C4-2B (cell line): ENCODE results near the gene GPR17.

Experiments used
- H3K27ac ChIP-seq: fragments of 450-650 bp; 2 replicates; pipeline ENCODE4 v1.5.1; 2017
- ZFX ChIP-seq: fragments of 450-650 bp; IDR thresholded peaks from 2 replicates; pipeline ENCODE4 v1.6.1; 2017
- TF ChIP-seq, protein P1 (sequence below): fragments of 450-650 bp; conservative IDR thresholded peaks from 2 replicates; pipeline ENCODE4 v1.5.1; 2017; ENCODE audit warnings: mild to moderate bottlenecking

The GPR17 gene

DNA sequence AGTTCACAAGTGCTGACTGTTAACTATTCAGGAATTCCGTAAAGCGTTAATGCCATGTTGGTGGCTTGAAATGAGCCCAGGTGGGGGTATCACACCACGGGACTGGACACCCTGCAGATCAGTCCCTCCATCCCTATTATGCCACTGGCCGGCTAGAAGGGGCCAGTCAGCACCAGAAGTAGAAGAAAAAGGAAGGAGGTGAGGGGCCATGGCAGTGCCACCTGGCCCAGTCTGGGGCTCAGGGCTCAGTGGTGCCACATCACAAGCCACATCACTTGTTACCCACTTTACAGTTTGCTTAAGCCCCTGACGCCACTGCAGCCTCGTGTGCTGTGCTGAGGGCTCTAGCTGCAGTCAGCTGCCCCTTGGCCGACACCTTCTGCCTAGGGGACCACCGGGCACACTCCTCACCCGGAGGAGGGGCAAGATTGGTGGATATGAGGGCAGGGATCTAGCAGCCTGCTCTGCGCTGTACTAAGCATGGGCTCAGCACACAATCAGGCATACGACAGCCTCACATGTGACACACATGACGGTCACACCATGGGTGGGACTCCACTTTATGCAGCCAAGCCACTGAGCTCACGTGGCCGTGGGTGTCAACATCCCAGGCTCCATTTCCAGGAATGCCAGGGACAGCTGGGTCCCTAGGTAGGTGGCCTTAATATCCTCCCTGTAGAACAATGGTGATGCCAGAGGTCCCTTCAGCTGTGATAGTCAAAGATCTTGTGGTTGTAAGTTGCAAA, 25.8 kb downstream of the GPR17 start:
- TF ChIP-seq, protein P1, sequence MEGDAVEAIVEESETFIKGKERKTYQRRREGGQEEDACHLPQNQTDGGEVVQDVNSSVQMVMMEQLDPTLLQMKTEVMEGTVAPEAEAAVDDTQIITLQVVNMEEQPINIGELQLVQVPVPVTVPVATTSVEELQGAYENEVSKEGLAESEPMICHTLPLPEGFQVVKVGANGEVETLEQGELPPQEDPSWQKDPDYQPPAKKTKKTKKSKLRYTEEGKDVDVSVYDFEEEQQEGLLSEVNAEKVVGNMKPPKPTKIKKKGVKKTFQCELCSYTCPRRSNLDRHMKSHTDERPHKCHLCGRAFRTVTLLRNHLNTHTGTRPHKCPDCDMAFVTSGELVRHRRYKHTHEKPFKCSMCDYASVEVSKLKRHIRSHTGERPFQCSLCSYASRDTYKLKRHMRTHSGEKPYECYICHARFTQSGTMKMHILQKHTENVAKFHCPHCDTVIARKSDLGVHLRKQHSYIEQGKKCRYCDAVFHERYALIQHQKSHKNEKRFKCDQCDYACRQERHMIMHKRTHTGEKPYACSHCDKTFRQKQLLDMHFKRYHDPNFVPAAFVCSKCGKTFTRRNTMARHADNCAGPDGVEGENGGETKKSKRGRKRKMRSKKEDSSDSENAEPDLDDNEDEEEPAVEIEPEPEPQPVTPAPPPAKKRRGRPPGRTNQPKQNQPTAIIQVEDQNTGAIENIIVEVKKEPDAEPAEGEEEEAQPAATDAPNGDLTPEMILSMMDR = no peak
- no peak for TF ChIP-seq ZFX
- no peak overlapping the region for H3K27ac ChIP-seq

DNA sequence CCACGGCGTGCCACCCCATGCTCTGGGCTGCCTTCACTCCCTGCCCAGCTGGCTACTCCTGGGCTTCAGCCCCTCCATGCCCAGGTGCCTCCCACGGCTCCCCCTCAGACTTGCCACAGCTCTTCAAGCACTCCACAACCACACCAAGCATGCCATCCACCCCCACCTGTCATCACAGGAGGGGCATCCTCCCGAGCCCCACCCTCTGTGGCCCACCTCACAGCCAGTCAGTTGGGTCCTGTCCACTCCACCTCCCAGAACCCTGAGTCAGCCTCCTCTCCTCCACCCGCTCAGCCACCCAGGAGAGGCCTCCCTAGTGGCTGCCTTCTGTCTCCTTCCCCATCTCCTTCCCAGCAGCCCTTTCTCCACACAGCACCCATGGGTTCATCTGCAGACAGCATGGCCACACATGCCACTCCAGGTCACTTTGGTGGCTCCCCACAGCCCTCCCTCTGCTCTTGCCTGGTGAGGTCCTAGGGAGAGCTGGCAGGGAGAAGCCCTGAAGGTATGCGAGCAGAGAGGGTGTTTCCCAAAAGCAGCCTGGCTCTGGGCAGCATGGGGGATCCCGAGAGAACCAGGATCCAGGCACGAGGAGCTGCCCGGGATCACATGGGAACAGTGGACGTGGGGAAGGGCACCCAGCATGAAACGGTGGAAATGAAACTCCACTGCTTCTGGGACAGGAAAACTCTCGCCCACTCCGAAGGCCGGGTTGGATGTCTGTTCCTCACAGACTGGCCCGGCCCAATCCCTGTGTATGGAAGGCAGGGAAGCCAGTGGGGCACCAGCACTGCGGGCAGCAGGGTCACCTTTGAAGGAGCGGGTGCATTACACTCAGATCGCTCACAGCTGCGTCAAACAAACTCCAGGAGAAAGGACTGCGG, 26.6 kb downstream of the GPR17 start:
- TF ChIP-seq, protein P1 = no peak
- no peak for TF ChIP-seq ZFX
- H3K27ac ChIP-seq = no peak overlapping the region

DNA sequence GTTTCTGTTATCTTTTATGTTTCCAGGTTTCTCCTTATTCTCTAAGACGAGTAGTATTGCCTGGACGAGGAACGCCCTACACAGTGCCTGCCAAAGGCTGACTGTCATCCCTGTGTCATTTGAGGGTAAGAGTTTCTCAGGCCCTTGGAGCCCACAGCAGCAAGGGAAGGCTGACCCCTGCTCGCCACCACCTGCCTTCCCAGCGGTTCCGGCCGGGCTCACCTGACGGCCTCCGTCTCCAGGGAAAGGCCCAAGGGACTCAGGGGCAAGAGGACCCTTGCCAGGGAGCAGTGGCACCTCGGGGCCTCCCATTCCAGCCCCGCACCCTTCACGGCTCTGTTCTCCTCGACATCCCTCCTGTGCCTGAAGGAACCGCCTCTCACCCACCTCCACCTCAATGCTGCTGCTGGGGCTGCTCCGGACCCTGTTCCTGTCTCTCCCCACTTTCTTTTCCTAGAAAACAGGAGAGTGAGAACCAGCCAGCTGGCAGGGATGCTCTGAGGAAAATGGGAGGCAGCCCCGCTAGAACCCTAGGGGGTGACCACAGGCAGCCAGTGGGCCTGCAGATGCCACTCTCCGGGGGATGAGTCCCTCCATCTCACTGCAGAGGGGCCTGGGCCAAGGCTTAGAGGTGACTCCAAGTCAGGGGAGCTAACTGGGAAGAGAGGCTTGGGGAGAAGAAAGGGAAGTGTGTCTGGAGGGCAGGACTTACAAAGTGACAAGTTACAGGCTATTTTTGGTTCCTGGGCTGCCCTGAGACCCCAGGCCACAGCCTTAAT, 27.5 kb downstream of the GPR17 start:
- no peak for TF ChIP-seq ZFX
- TF ChIP-seq, protein P1 = no peak
- no peak overlapping the region for H3K27ac ChIP-seq

DNA sequence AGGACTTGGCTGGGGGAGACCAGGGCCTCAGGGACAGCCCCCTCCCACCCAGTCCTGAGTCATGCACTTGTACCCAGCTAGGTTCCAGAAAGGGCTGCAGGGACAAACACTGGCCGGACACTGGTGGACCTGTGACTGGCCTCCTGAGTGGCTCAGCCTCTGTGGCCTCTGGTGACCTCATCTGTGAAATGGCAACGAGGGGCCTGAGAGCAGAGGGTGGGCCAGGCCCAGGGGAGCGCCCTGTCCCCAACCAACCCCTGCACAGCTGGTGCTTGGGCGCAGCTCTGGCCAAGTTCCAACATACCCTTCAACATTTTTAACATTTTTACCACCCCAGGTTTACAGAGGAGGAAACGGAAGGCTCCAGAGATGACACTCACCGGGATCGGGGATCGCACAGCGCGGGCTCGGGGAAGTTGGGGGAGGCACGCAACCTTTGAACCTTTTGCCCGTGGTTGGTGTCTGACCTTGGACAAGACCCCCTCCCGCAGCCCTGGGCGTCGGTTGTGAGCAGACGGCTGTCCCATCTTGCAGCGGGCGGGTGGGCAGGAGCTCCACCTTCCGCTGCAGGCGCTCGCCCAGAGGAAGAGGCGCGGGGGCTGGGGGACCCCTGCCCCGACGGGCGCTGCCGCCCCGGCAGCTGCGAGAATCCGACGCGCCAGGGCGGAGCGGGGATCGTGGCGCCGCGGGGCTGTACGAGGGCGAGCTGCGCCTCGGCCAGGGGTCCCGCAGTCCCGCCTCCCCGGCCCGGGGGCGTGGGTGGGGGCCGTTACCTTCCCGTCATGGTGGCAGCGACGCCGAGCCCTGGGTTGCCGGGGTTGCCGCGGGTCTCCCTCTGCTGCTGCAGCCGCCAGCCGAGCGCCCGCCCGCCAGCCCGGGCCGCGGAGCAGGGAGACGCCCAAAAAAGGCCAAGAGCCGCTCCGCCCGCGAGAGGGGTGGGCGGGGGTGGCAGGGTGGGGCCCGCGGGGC, 28.6 kb downstream of the GPR17 start:
- TF ChIP-seq ZFX = no peak
- TF ChIP-seq, protein P1 = no peak
- no peak overlapping the region for H3K27ac ChIP-seq

DNA sequence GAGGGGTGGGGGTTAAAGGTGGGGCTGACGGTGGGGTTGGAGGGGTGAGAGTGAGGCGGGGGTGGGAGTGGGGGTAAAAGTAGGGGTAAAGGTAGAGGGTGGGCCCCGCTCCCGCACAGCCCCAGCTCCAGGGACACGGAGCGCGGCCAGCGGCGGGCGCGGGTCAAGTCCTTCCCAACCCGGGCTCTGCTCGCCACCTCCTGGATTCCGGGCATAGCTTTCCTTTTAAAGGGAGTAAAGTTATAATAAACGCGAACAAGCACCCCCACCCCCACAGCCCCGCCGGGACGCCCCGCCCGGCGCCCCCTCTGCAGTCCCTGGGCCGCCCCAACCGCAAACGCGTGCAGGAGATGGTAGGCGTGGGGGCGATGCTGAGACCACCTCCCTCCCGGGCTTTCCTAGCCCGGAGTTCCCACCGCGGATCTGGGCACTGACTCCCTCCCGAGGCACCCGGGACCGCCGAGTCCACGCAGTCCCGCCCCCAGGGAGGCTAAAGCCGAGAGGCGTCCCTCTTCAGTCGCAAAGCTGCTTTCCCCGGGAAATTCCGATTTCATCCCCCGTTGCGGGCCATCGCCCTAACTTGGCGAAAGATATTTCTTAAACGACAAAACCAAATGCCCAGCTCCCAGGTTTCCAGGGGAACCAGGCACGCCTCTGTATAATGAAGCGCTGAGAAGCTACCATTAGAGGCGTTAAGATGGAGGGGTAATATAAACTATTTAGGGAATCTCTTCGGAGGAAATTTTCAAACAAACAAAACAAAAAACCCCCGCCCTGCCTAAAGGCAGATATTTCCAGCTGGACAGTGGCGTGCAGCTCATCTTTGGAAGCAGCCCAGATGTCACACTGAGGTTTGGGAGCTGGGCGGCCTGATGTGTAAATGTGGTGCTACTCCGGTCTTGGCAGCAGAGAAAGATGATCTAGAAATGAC, 29.6 kb downstream of the GPR17 start, which contains the start of gene LIMS2:
Gene LIMS2, minus strand, starts transcription at position 200 of the 931 bp plus-strand sequence. CDS start 506 bp downstream, outside the sequence.
- H3K27ac ChIP-seq = no peak within 1 kb of the TSS
- no peak for TF ChIP-seq ZFX
- TF ChIP-seq, protein P1 = no peak
